RWPE2 (cell line): ENCODE data around the gene ULBP2.

Experiments used
- ATAC-seq: fragments of 200-7000 bp; cut with Tn5 transposase; 3 replicates; pipeline ENCODE4 v1.9.1; 2021; ENCODE audit warnings: low read depth
- DNase-seq: peaks from one replicate; pipeline ENCODE4 v3.0.0-alpha.2; 2020; ENCODE audit warnings: low spot score
- H3K27ac ChIP-seq: fragments of 450-650 bp; 2 replicates; pipeline ENCODE4 v1.5.1; 2017; ENCODE audit warnings: mild to moderate bottlenecking; ENCODE audit not compliant: poor library complexity, severe bottlenecking
- H3K27me3 ChIP-seq: fragments of 250-450 bp; sonication (Bioruptor Pico); 2 replicates; pipeline ENCODE4 v1.5.1; 2021; ENCODE audit warnings: mild to moderate bottlenecking, moderate library complexity; ENCODE audit not compliant: insufficient read depth, poor library complexity, severe bottlenecking
- H3K36me3 ChIP-seq: fragments of 250-450 bp; sonication (Bioruptor Pico); 2 replicates; pipeline ENCODE4 v1.5.1; 2020; ENCODE audit warnings: low read depth, mild to moderate bottlenecking, moderate library complexity
- H3K4me1 ChIP-seq: fragments of 250-450 bp; sonication (Bioruptor Pico); 2 replicates; pipeline ENCODE4 v1.5.1; 2021; ENCODE audit warnings: mild to moderate bottlenecking, moderate library complexity; ENCODE audit not compliant: insufficient read depth, poor library complexity, severe bottlenecking
- H3K4me3 ChIP-seq: fragments of 250-450 bp; sonication (Bioruptor Pico); 2 replicates; pipeline ENCODE4 v1.5.1; 2021; ENCODE audit warnings: mild to moderate bottlenecking, moderate library complexity; ENCODE audit not compliant: severe bottlenecking
- H3K9me3 ChIP-seq: fragments of 250-450 bp; sonication (Bioruptor Pico); 2 replicates; pipeline ENCODE4 v1.5.1; 2021; ENCODE audit warnings: mild to moderate bottlenecking, moderate library complexity; ENCODE audit not compliant: severe bottlenecking
- TF ChIP-seq, protein P1 (sequence below): fragments of 450-650 bp; IDR thresholded peaks from one replicate; pipeline ENCODE4 v1.5.1; 2017; ENCODE audit warnings: mild to moderate bottlenecking, moderate library complexity; ENCODE audit not compliant: poor library complexity, severe bottlenecking

Gene ULBP2

DNA sequence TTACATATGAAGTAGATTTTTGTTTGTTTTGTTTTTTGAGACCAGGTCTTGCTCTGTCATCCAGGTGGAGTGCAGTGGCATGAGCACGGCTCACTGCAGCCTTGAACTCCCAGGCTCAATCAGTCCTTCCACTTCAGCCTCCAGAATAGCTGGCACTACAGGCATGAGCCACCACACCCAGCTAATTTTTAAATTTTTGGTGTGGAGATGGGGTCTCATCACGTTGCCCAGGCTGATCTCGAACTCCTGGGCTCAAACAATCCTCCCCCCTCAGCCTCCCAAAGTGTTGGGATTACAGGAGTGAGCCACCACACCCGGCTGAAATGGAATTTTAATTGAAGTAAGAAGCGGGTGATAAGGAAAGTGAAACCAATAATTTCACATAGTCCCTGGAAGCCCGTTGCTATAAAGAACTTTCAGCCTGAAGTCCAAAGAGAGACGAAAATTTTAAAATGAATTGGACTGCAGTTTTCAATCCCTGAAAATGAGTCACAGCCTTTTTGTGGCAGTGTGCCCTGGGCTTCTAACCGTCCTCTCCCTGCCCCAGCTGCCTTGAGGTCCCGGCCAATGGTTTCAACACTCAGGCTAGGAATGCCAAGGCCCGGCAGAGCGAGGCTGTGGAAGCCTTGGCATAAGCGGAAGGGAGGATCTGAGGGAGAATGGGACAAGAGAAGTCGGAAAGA is 44.7 kb upstream of the ULBP2 start:
- H3K36me3 ChIP-seq: no peaks in the 10 kb centered on the region
- no peak overlapping the region for H3K4me3 ChIP-seq
- H3K4me1 ChIP-seq: peaks cover 46% of the 10 kb centered on the region
- H3K9me3 ChIP-seq: no peaks in the 10 kb centered on the region
- TF ChIP-seq, protein P1, sequence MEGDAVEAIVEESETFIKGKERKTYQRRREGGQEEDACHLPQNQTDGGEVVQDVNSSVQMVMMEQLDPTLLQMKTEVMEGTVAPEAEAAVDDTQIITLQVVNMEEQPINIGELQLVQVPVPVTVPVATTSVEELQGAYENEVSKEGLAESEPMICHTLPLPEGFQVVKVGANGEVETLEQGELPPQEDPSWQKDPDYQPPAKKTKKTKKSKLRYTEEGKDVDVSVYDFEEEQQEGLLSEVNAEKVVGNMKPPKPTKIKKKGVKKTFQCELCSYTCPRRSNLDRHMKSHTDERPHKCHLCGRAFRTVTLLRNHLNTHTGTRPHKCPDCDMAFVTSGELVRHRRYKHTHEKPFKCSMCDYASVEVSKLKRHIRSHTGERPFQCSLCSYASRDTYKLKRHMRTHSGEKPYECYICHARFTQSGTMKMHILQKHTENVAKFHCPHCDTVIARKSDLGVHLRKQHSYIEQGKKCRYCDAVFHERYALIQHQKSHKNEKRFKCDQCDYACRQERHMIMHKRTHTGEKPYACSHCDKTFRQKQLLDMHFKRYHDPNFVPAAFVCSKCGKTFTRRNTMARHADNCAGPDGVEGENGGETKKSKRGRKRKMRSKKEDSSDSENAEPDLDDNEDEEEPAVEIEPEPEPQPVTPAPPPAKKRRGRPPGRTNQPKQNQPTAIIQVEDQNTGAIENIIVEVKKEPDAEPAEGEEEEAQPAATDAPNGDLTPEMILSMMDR: no peak
- ATAC-seq: peak; percentile 79
- H3K27me3 ChIP-seq: no peaks in the 10 kb centered on the region
- no peak for DNase-seq
- H3K27ac ChIP-seq: peak overlapping the region; percentile 87

DNA sequence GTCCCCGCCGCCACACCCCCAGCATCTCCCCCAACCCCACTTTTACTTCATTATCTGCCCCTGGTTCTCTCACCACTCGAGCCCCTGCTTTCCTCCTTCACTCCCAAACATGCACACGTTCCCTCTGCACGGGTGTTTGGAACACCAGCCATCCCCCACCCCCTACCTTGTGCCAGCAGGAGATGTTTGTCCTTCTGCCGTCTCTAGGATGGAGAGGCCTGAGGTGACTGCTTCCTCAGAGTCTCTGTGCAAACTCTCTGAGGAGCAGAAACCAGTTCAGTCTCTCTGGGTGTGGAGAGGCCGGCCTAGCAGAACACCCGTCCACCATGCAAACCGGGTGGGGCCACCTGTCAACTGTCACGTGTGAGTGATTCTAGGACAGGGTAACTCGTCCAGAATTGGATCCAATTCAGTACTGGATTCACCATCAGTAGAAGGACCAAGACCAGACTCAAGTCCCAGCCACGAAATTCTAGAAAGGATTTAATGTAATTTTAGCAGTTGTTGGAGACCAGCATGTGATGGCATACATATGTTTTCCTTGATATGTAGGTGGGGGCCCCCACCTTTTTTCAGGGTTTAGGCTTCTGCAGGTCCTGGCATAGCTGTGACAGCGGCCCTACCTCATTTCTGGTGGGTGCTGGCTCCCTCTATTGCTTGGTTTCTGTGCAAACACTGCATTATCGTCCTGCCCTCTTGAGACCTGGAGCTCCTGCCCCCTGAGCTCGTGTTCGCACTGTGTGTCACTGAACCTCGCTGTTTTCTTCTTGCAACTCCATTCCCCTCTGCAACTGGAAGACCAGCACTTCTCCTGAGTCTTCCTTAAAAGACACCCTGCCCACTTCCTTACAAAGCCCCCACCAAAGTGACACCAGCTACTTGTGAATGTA is 43.7 kb upstream of the ULBP2 start, which contains the start of gene RAET1E:
Gene RAET1E (minus strand): TSS at position 259 of the 890 bp plus-strand sequence. CDS start 7,212 bp downstream, outside the sequence.
- peak within 1 kb of the TSS; percentile 87 for H3K27ac ChIP-seq
- TF ChIP-seq, protein P1: peak; percentile 13
- no peak within 1 kb of the TSS for H3K4me3 ChIP-seq
- ATAC-seq: no peak
- DNase-seq: no peak
- no peaks in the 10 kb centered on the region for H3K27me3 ChIP-seq
- H3K36me3 ChIP-seq: no peaks in the 10 kb centered on the region
- H3K9me3 ChIP-seq: no peaks in the 10 kb centered on the region
- peaks cover 46% of the 10 kb centered on the region for H3K4me1 ChIP-seq

DNA sequence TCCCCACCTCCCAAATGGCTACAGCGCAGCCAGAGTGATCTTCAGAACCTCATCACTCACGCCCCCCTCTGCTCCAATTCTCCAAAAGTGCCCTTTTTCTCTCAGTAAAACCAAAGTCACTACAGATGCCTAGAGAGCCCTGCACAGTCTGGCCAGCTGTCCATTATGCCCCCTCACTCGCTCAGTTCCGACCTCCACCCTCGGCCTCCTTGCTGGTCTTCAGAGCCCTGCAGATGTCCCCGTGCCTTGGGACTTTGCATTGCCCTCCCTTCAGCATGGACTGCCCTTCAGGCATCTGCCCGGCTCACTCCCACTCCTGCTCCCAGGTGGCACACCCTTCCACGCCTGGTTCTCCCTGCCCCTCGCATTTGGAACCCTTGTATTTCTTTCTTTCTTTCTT is 42.8 kb upstream of the ULBP2 start:
- TF ChIP-seq, protein P1: no peak
- H3K9me3 ChIP-seq: no peaks in the 10 kb centered on the region
- peaks cover 46% of the 10 kb centered on the region for H3K4me1 ChIP-seq
- DNase-seq: no peak
- H3K4me3 ChIP-seq: no peak overlapping the region
- no peak for ATAC-seq
- no peaks in the 10 kb centered on the region for H3K36me3 ChIP-seq
- H3K27ac ChIP-seq: no peak overlapping the region
- H3K27me3 ChIP-seq: no peaks in the 10 kb centered on the region

DNA sequence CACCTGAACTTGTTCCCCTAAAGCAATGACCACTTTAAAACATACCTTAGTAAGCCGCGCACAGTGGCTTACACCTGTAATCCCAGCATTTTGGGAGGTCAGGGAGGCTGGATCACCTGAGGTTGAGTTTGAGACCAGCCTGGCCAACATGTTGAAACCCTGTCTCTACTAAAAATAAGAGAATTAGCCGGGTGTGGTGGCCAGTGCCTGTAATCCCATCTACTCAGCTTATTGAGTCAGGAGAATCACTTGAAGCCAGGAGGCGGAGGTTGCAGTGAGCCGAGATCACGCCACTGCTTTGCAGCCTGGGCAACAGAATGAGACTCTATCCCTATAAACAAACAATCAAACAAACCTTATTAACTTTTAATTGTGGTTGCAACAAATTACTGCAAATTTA is 42.3 kb upstream of the ULBP2 start:
- ATAC-seq (no peak), DNase-seq (no peak)
- Histone ChIP-seq H3K36me3 (no peaks in the 10 kb centered on the region), H3K4me3 (no peak overlapping the region), H3K27me3 (no peaks in the 10 kb centered on the region), H3K9me3 (no peaks in the 10 kb centered on the region), H3K27ac (peak overlapping the region; percentile 51), H3K4me1 (peaks cover 45% of the 10 kb centered on the region)
- TF ChIP-seq, protein P1: no peak
